WERI-Rb-1 (cell line): ENCODE results near the gene SLCO2A1.

Experiments
- DNase-seq: peaks from one replicate; pipeline ENCODE4 v3.0.0-alpha.2; 2020
- H3K27ac ChIP-seq: fragments of 250-450 bp; sonication (Bioruptor Pico); 2 replicates; pipeline ENCODE4 v1.5.1; 2020; ENCODE audit warnings: mild to moderate bottlenecking, moderate library complexity
- H3K27me3 ChIP-seq: fragments of 250-450 bp; sonication (Bioruptor Pico); 2 replicates; pipeline ENCODE4 v1.5.1; 2021; ENCODE audit warnings: mild to moderate bottlenecking, low read depth, moderate library complexity; ENCODE audit not compliant: insufficient read depth, severe bottlenecking
- H3K36me3 ChIP-seq: fragments of 250-450 bp; sonication (Bioruptor Pico); 2 replicates; pipeline ENCODE4 v1.5.1; 2020; ENCODE audit warnings: mild to moderate bottlenecking, moderate library complexity
- H3K4me3 ChIP-seq: 2 replicates; pipeline ENCODE4 v1.5.1; 2011; ENCODE audit warnings: low read depth, mild to moderate bottlenecking, control low read depth, low read length
- H3K9me3 ChIP-seq: fragments of 250-450 bp; sonication (Bioruptor Pico); 2 replicates; pipeline ENCODE4 v1.5.1; 2021; ENCODE audit warnings: mild to moderate bottlenecking, moderate library complexity; ENCODE audit not compliant: severe bottlenecking
- CTCF ChIP-seq: IDR thresholded peaks from 2 replicates; pipeline ENCODE4 v1.5.1; 2011; ENCODE audit warnings: low read depth, mild to moderate bottlenecking, control low read depth, inconsistent platforms, low read length

Gene SLCO2A1

GRCh38 chr3:134017490-134017889, 12.2 kb downstream of the SLCO2A1 start:
- no peak for TF ChIP-seq CTCF
- H3K4me3 ChIP-seq, result no peak overlapping the region
- DNase-seq, result no peak
- no peaks in the 10 kb centered on the region for H3K36me3 ChIP-seq
- H3K27me3 ChIP-seq, result no peaks in the 10 kb centered on the region
- no peak overlapping the region for H3K27ac ChIP-seq
- no peaks in the 10 kb centered on the region for H3K9me3 ChIP-seq

- no peak for DNase-seq
- H3K27ac ChIP-seq, result no peak overlapping the region
- H3K9me3 ChIP-seq, result no peaks in the 10 kb centered on the region
- no peak overlapping the region for H3K4me3 ChIP-seq
- no peaks in the 10 kb centered on the region for H3K27me3 ChIP-seq
- TF ChIP-seq CTCF, result no peak
- H3K36me3 ChIP-seq, result no peaks in the 10 kb centered on the region
These were observed 15.5 kb downstream of the SLCO2A1 start for GRCh38 chr3:134014270-134014669.

DNA sequence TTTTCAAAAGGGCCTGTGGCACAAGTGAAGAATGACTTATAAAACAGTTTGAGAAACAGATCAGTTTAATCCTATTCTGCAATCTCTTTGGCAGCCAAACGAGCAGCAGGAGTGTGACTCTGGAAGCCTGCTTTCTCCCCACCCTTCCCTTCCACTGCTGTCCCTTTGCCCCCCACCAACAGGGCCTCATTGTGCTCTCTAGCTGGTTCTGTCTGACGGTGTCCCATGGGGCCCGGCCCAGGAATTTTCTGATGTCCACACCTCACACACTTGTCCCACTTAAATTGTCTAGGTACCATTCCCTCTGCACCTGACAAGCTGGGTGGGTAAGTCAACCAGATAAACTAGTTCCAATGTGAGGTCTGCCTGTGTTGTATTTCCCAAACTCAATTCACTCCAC, 16.4 kb downstream of the SLCO2A1 start:
- no peak for TF ChIP-seq CTCF
- Histone ChIP-seq H3K9me3 (no peaks in the 10 kb centered on the region), H3K4me3 (no peak overlapping the region), H3K27ac (no peak overlapping the region), H3K36me3 (no peaks in the 10 kb centered on the region), H3K27me3 (no peaks in the 10 kb centered on the region)
- no peak for DNase-seq

DNA sequence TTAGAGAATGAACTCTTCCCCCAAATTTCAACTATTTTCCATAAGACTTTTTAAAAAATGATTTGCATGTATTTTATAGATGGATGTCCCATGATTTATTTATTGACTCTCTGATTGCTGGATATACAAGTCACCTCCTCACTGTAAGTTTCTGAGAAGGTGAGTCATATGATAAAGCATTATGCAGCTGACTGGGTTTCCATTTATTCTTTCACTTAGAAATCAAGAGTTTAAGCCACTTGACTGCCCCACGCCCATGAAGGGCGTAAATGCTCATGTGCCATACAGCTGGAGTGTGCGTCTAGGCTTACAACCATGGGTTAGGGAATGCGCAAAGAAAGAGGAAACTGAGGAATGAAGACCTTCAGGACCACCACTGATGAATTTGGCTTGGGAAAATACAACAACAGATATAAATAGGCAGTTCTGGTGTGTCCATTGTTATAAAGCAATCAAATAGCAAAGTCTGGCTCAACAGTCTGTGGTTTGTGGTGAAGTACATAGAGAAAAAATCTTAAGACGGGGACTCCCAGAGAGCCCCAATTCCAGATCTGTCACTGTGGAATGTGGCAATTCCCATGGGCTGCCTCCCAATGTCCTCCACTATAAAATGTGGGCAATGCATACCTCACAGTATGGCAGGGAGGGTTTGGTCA, 20.3 kb downstream of the SLCO2A1 start:
- no peaks in the 10 kb centered on the region for H3K36me3 ChIP-seq
- TF ChIP-seq CTCF, result no peak
- H3K4me3 ChIP-seq, result no peak overlapping the region
- no peak for DNase-seq
- H3K9me3 ChIP-seq, result no peaks in the 10 kb centered on the region
- no peaks in the 10 kb centered on the region for H3K27me3 ChIP-seq
- H3K27ac ChIP-seq, result no peak overlapping the region

DNA sequence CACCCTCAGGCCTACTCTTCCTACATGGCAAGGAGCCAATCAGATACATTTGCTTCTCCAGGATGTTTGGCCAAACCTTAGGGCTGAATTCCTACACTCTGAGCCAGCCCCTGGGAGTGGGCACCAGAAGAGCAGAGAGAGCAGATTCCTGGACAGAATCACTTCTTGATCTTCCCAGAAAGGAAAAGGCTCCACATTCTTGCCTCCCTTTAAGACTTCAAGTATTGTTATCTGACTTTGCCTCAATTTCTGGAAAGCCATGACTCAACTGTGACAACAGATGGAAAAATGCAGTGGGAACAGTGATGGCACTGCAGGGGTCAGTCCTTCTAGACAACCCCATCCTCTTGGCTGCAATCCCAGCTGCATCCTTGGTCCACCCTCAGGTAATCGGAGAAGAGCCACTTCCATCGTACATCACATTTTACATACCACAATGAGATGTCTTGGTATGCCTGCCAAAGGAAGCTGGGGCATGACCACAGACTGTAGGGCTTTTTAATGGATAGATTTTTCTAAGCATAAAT, 21.0 kb downstream of the SLCO2A1 start:
- TF ChIP-seq CTCF, result no peak
- Histone ChIP-seq H3K9me3 (no peaks in the 10 kb centered on the region), H3K36me3 (no peaks in the 10 kb centered on the region), H3K4me3 (no peak overlapping the region), H3K27me3 (no peaks in the 10 kb centered on the region), H3K27ac (no peak overlapping the region)
- DNase-seq, result no peak

DNA sequence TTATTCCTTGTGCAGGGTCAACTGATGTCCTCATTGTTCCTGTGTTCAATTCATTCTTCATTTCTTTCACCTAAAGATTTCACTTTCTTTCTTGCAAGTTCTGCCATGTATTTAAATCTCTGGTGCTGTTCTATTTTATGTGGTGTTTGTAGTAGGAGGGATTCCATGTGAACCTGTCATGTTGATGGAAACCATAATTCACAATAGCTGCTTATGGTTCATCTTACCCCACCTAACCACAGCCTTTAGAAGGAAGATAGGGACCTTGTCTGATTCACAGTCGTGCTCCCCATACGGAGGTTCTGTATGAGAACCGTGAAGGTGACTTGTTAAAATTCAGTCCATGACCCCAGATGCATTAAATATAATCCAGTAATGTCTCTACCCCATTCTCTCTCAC, 21.9 kb downstream of the SLCO2A1 start:
- Histone ChIP-seq H3K27me3 (no peaks in the 10 kb centered on the region), H3K9me3 (no peaks in the 10 kb centered on the region), H3K4me3 (no peak overlapping the region), H3K36me3 (no peaks in the 10 kb centered on the region), H3K27ac (no peak overlapping the region)
- DNase-seq, result no peak
- no peak for TF ChIP-seq CTCF
